GM23248 (cell line): ENCODE data around the gene CES2.

Experiments
- EZH2 ChIP-seq: fragments of 200-600 bp; sonication (generic); IDR thresholded peaks from 2 replicates; pipeline ENCODE4 v1.6.1; 2018; ENCODE audit warnings: antibody characterized with exemption, mild to moderate bottlenecking; ENCODE audit not compliant: insufficient read depth, poor library complexity, severe bottlenecking
- EZH2phosphoT487 ChIP-seq: fragments of 200-600 bp; sonication (generic); IDR thresholded peaks from 2 replicates; pipeline ENCODE4 v1.6.1; 2018; ENCODE audit warnings: antibody characterized with exemption, moderate library complexity, mild to moderate bottlenecking, low read depth; ENCODE audit not compliant: insufficient read depth

GRCh38 chr16:66942981-66943380, 7.7 kb downstream of the CES2 start:
- TF ChIP-seq EZH2 = no peak
- TF ChIP-seq EZH2phosphoT487 = no peak
